ENCODE data around the gene PNMA5. TPM values are rescaled to one million over a fixed set of nuclear protein-coding genes. Genes with fewer than 3 reads are reported as not detected.

The PNMA5 gene
- total RNA-seq, 4 donors from 2014 or later, result not detected

DNA sequence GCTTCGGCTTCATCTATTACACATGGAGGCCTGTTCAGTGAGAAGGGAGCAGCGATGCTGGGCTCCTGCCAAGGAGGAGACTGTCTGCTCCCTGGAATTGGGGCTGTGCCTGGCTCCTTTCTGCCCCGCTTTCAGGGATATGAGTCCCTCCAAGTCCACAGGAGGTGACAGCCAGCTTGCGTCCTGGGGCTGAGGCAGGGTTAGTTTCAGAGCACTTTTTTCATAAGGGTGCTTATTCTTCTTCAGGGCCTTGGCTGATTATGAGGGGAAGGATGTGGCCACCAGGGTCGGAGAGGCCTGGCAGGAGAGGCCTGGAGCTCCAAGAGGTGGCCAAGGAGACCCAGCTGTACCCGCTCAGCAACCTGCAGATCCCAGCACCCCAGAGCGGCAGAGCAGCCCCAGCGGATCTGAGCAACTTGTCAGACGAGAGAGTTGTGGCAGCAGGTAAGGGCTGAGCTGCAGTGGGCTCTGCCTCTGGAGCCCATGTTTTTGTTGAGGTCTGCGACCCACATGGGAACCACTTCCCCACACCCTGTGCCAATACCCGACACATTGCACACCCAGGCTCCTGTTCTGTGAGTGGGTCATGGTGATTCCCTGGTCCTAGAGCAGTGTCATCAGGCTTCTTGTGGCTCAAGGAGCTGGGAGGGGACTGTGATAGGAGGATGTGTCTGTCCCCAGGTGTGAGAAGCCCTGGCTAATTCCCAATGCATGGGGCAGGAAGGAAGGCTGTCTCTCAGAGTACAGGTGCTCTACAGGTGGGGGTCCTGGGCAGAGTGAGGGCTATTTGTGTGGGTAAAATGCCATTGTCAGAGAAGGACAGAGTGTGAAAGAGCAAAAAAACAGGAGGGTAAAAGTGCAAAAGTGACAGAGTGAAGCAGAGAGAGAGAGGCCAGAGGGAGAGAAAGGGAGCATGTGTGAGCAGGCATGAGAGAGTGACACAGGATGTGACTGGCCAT, 48.6 kb downstream of the PNMA5 start:
- H3K36me3 ChIP-seq, result no peaks in the 10 kb centered on the region
- no peaks in the 10 kb centered on the region for H3K27me3 ChIP-seq
- TF ChIP-seq, protein P1, sequence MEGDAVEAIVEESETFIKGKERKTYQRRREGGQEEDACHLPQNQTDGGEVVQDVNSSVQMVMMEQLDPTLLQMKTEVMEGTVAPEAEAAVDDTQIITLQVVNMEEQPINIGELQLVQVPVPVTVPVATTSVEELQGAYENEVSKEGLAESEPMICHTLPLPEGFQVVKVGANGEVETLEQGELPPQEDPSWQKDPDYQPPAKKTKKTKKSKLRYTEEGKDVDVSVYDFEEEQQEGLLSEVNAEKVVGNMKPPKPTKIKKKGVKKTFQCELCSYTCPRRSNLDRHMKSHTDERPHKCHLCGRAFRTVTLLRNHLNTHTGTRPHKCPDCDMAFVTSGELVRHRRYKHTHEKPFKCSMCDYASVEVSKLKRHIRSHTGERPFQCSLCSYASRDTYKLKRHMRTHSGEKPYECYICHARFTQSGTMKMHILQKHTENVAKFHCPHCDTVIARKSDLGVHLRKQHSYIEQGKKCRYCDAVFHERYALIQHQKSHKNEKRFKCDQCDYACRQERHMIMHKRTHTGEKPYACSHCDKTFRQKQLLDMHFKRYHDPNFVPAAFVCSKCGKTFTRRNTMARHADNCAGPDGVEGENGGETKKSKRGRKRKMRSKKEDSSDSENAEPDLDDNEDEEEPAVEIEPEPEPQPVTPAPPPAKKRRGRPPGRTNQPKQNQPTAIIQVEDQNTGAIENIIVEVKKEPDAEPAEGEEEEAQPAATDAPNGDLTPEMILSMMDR (IDR thresholded peaks at IDR 0.05), result no peak
- TF ChIP-seq EP300 (IDR thresholded peaks at IDR 0.05; ENCODE audit: low read depth) (no peak), POLR2AphosphoS5 (IDR thresholded peaks at IDR 0.05) (no peak), POLR2A (IDR thresholded peaks at IDR 0.05) (no peak)
- peaks cover 0 to 11% (median 0%) of the 10 kb centered on the region in 4 donors for H3K4me1 ChIP-seq
- H3K4me3 ChIP-seq, result no peak overlapping the region
- in situ Hi-C loops (cut with MboI; ENCODE audit: low pct_ligation_motif_present in 1 of 4, low pct_unique_long_range_greater_than_20kb in 1 of 4, low sequenced_read_pairs in 3 of 4) (no loop called here), intact Hi-C loops (cut with DNase I; ENCODE audit: low total_unique reads) (no loop called here)
- WGBS, 2 donors (ENCODE audit: low coverage in 1 of 2), result 88 to 100% methylated on average over 1 to 10 of the region's 11 CpGs
- H3K9me3 ChIP-seq, result no peaks in the 10 kb centered on the region
- H3K27ac ChIP-seq, result no peak overlapping the region
- no peak for DNase-seq

DNA sequence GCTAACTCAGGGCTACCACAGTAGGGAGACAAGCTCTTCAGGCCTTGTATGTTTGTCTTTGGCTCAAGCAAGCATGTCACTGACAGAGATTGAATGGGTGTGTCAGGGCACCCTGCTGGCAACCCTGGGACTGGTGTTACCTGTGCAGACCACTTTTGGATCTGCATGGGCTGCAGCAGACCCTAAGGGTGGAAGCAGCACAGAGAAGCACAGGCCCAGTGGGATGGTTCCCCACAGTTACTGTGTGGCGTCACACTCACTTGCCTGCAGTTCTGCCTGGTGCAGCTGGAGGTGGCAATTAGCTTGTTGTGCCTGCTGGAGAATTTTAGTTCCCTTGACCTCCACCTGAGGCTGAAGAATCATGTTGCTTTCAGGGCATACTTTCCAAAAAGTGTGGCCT, 50.1 kb downstream of the PNMA5 start:
- Histone ChIP-seq H3K27ac (no peak overlapping the region), H3K4me1 (peaks cover 0 to 11% (median 0%) of the 10 kb centered on the region in 4 donors), H3K9me3 (no peaks in the 10 kb centered on the region), H3K27me3 (no peaks in the 10 kb centered on the region), H3K4me3 (no peak overlapping the region), H3K36me3 (no peaks in the 10 kb centered on the region)
- 100% methylated on average over 1 of the region's 1 CpG; no CpG with 5 or more reads in 1 of the 2 donors for WGBS, 2 donors (ENCODE audit: low coverage in 1 of 2)
- TF ChIP-seq EP300 (IDR thresholded peaks at IDR 0.05; ENCODE audit: low read depth) (no peak), POLR2AphosphoS5 (IDR thresholded peaks at IDR 0.05) (no peak), POLR2A (IDR thresholded peaks at IDR 0.05) (no peak)
- TF ChIP-seq, protein P1 (IDR thresholded peaks at IDR 0.05), result no peak
- DNase-seq, result no peak
- intact Hi-C loops (cut with DNase I; ENCODE audit: low total_unique reads) (no loop called here), in situ Hi-C loops (cut with MboI; ENCODE audit: low pct_ligation_motif_present in 1 of 4, low pct_unique_long_range_greater_than_20kb in 1 of 4, low sequenced_read_pairs in 3 of 4) (no loop called here)

DNA sequence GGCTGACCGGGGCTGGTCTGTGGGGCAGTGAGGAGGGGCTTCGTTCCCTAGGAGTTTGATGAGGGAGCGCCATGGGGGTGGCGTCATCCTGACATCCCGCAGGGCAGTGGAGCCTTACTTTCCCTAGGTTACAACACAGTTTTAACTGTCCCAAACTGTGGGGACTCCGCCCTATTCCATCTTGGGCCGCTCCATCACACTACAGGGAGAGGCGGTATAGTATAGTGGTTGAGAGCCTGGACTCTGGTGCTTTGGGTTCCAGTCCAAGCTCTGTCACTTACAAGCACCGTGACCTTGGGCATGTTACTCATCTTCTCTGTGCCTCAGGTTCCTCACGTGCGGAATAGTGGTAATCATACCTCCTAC, 51.9 kb downstream of the PNMA5 start:
- H3K27ac ChIP-seq, result peak overlapping the region; percentile 76 to 88 (median 84)
- TF ChIP-seq, protein P1 (IDR thresholded peaks at IDR 0.05), result no peak
- TF ChIP-seq POLR2A (IDR thresholded peaks at IDR 0.05) (no peak), POLR2AphosphoS5 (IDR thresholded peaks at IDR 0.05) (no peak), EP300 (IDR thresholded peaks at IDR 0.05; ENCODE audit: low read depth) (no peak)
- in situ Hi-C loops (cut with MboI; ENCODE audit: low pct_ligation_motif_present in 1 of 4, low pct_unique_long_range_greater_than_20kb in 1 of 4, low sequenced_read_pairs in 3 of 4) (no loop called here), intact Hi-C loops (cut with DNase I; ENCODE audit: low total_unique reads) (no loop called here)
- 65% methylated on average over 11 of the region's 11 CpGs; no CpG with 5 or more reads in 1 of the 2 donors for WGBS, 2 donors (ENCODE audit: low coverage in 1 of 2)
- no peaks in the 10 kb centered on the region for H3K27me3 ChIP-seq
- peak overlapping the region; percentile 6 to 69 (median 50) for H3K4me3 ChIP-seq
- DNase-seq, result no peak
- no peaks in the 10 kb centered on the region for H3K36me3 ChIP-seq
- no peaks in the 10 kb centered on the region for H3K9me3 ChIP-seq
- H3K4me1 ChIP-seq, result peaks cover 0 to 11% (median 0%) of the 10 kb centered on the region in 4 donors

DNA sequence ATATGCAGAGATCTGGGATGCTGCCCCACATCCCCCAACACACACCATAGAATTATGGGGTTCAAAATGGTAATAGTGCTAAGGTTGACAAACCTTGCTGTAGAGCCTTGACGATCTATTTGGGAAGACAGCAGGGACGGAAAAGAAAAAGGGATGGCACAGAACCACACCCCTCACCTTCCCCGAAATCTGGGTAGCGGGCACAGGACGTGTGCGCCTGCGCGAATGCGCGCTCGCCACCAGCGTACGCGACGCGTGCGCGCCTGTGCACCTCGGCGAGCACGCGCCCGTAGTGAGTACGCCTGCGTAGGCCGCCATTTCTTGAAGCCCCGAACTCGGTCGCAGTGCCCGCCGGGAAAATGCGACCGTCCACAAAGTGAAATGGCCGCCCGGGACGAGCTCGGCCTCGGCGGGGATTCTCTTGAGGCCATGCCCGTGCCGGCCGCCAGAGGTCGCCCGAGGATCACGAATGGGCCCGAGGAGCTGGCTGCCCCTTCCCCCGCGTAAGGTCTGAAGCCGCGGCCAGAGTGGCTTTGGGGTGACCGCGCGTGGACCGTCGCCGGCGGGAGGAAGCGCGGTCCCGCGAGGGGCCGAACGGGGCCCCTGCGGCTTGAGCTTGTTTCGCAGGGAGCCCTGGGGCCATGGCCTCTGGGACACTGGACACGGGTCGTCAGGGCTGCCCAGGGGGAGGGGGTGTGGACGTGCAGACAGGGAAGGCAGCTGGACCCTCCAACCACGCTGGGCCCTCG, 52.4 kb downstream of the PNMA5 start:
- Histone ChIP-seq H3K4me3 (peak overlapping the region; percentile 26 to 69 (median 50)), H3K27ac (peak overlapping the region; percentile 76 to 88 (median 84)), H3K27me3 (no peaks in the 10 kb centered on the region), H3K9me3 (no peaks in the 10 kb centered on the region), H3K4me1 (peaks cover 0 to 11% (median 0%) of the 10 kb centered on the region in 4 donors), H3K36me3 (no peaks in the 10 kb centered on the region)
- intact Hi-C loops (cut with DNase I; ENCODE audit: low total_unique reads) (no loop called here), in situ Hi-C loops (cut with MboI; ENCODE audit: low pct_ligation_motif_present in 1 of 4, low pct_unique_long_range_greater_than_20kb in 1 of 4, low sequenced_read_pairs in 3 of 4) (no loop called here)
- peak; percentile 92 for DNase-seq
- peak in 2 of 3 donors; percentile 26 to 57 for TF ChIP-seq POLR2AphosphoS5 (IDR thresholded peaks at IDR 0.05)
- TF ChIP-seq, protein P1 (IDR thresholded peaks at IDR 0.05), result peak; percentile 73 to 93 (median 76)
- TF ChIP-seq POLR2A (IDR thresholded peaks at IDR 0.05), result no peak
- 54% methylated on average over 70 of the region's 70 CpGs; no CpG with 5 or more reads in 1 of the 2 donors for WGBS, 2 donors (ENCODE audit: low coverage in 1 of 2)
